IMR-90 (cell line): ENCODE data around the gene MGME1. TPM values are rescaled to one million over a fixed set of nuclear protein-coding genes. Genes with fewer than 3 reads are reported as not detected.

ENCODE experiments used
- ATAC-seq: fragments of 200-7000 bp; cut with Tn5 transposase; 2 replicates; pipeline ENCODE4 v1.9.1; 2020; ENCODE audit warnings: low read depth, mild to moderate bottlenecking, moderate library complexity
- BruUV-seq: library from RNA; stranded (reverse); fragments of 400-500 nt; replicated peaks from 2 replicates; lab custom pipeline; 2021; lab: Mats Ljungman, UMichigan
- CTCF ChIA-PET: fragments of 300-600 bp; formaldehyde crosslinking; extraction: SDS; loops from one replicate; lab custom pipeline; 2021; ENCODE audit warnings: antibody characterized with exemption; lab: Yijun Ruan, JAX
- POLR2A ChIA-PET: fragments of 300-600 bp; sonication (Branson Sonifier 250); formaldehyde crosslinking; loops from one replicate; lab custom pipeline; 2022; ENCODE audit warnings: antibody characterized with exemption; ENCODE audit not compliant: unreplicated experiment; lab: Charles Lee
- DNase-seq: peaks from one replicate; pipeline ENCODE4 v3.0.0; 2013
- H2AFZ ChIP-seq: replicated peaks from 2 replicates; pipeline ENCODE3; 2013; ENCODE audit warnings: low read length, mild to moderate bottlenecking; ENCODE audit not compliant: poor library complexity
- H2AK5ac ChIP-seq: 2 replicates; pipeline ENCODE4 v1.6.1; 2013; ENCODE audit warnings: low read depth, low read length, inconsistent platforms
- H2AK9ac ChIP-seq: replicated peaks from 2 replicates; pipeline ENCODE3; 2013; ENCODE audit warnings: mild to moderate bottlenecking, low read depth, low read length, moderate library complexity; ENCODE audit not compliant: poor library complexity
- H2BK120ac ChIP-seq: 2 replicates; pipeline ENCODE4 v1.6.1; 2013; ENCODE audit warnings: low read depth, low read length, inconsistent platforms
- H2BK15ac ChIP-seq: 3 replicates; pipeline ENCODE4 v1.6.1; 2013; ENCODE audit warnings: low read depth, low read length, inconsistent platforms
- H2BK20ac ChIP-seq: 2 replicates; pipeline ENCODE4 v1.6.1; 2013; ENCODE audit warnings: low read depth, mild to moderate bottlenecking, inconsistent platforms, low read length, moderate library complexity
- H2BK5ac ChIP-seq: 2 replicates; pipeline ENCODE4 v1.6.1; 2013; ENCODE audit warnings: mild to moderate bottlenecking, low read depth, low read length, inconsistent platforms; ENCODE audit not compliant: poor library complexity, severe bottlenecking
- H3K14ac ChIP-seq: replicated peaks from 2 replicates; pipeline ENCODE4 v1.6.1; 2013; ENCODE audit warnings: low read depth, low read length, inconsistent platforms
- H3K18ac ChIP-seq: 2 replicates; pipeline ENCODE4 v1.6.1; 2013; ENCODE audit warnings: low read depth, low read length, control low read depth
- H3K23ac ChIP-seq: 2 replicates; pipeline ENCODE4 v1.6.1; 2013; ENCODE audit warnings: low read depth, low read length, inconsistent platforms
- H3K27ac ChIP-seq: 2 replicates; pipeline ENCODE4 v1.5.1; 2013; ENCODE audit warnings: mild to moderate bottlenecking, control low read depth, low read length; ENCODE audit not compliant: insufficient read depth
- H3K27me3 ChIP-seq: 2 replicates; pipeline ENCODE4 v1.6.1; 2013; ENCODE audit warnings: low read length; ENCODE audit not compliant: control insufficient read depth, insufficient read depth
- H3K36me3 ChIP-seq: 2 replicates; pipeline ENCODE4 v1.6.1; 2013; ENCODE audit warnings: low read length, mixed read lengths; ENCODE audit not compliant: control insufficient read depth, insufficient read depth
- H3K4ac ChIP-seq: 2 replicates; pipeline ENCODE4 v1.6.1; 2013; ENCODE audit warnings: low read depth, low read length, inconsistent platforms
- H3K4me1 ChIP-seq: 2 replicates; pipeline ENCODE4 v1.6.1; 2013; ENCODE audit warnings: low read length, mixed read lengths; ENCODE audit not compliant: control insufficient read depth, insufficient read depth
- H3K4me2 ChIP-seq: 2 replicates; pipeline ENCODE4 v1.6.1; 2013; ENCODE audit warnings: low read depth, mild to moderate bottlenecking, control low read depth, low read length, moderate library complexity
- H3K4me3 ChIP-seq: 2 replicates; pipeline ENCODE4 v1.5.1; 2013; ENCODE audit warnings: low read depth, mild to moderate bottlenecking, control low read depth, low read length, moderate library complexity; ENCODE audit not compliant: insufficient read depth
- H3K56ac ChIP-seq: 2 replicates; pipeline ENCODE4 v1.6.1; 2013; ENCODE audit warnings: low read length, inconsistent platforms; ENCODE audit not compliant: insufficient read depth; ENCODE audit errors: extremely low read depth
- H3K79me1 ChIP-seq, 2 experiments: 2 replicates each; pipeline ENCODE4 v1.6.1; 2013; ENCODE audit warnings: low read length in 2 of 2, inconsistent platforms in 1 of 2, low read depth in 1 of 2
- H3K9ac ChIP-seq: 2 replicates; pipeline ENCODE4 v1.6.1; 2013; ENCODE audit warnings: low read depth, low read length, control low read depth
- H3K9me1 ChIP-seq: 2 replicates; pipeline ENCODE4 v1.6.1; 2013; ENCODE audit warnings: low read length, inconsistent platforms; ENCODE audit not compliant: insufficient read depth
- H3K9me3 ChIP-seq: 2 replicates; pipeline ENCODE4 v1.6.1; 2013; ENCODE audit warnings: low read length; ENCODE audit not compliant: control insufficient read depth, insufficient read depth
- H4K20me1 ChIP-seq: 2 replicates; pipeline ENCODE4 v1.6.1; 2013; ENCODE audit warnings: low read length, inconsistent platforms; ENCODE audit not compliant: insufficient read depth
- H4K5ac ChIP-seq: 2 replicates; pipeline ENCODE4 v1.6.1; 2013; ENCODE audit warnings: mild to moderate bottlenecking, low read depth, low read length, control low read depth
- H4K8ac ChIP-seq, 2 experiments: 2 replicates each; pipeline ENCODE4 v1.6.1; 2013; ENCODE audit warnings: low read depth in 2 of 2, low read length in 2 of 2, control low read depth in 1 of 2, inconsistent platforms in 1 of 2
- H4K91ac ChIP-seq: 2 replicates; pipeline ENCODE4 v1.6.1; 2013; ENCODE audit warnings: low read depth, low read length, inconsistent platforms; ENCODE audit not compliant: insufficient read depth
- CEBPB ChIP-seq: IDR thresholded peaks from 2 replicates; pipeline ENCODE4 v1.6.1; 2012; ENCODE audit warnings: low read depth, low read length, improper control_type of control experiment
- CHD1 ChIP-seq: IDR thresholded peaks from 2 replicates; pipeline ENCODE4 v1.6.1; 2012; ENCODE audit warnings: low read depth, low read length, improper control_type of control experiment
- MAFK ChIP-seq: IDR thresholded peaks from 2 replicates; pipeline ENCODE4 v1.6.1; 2012; ENCODE audit warnings: low read depth, low read length, improper control_type of control experiment
- MXI1 ChIP-seq: IDR thresholded peaks from 2 replicates; pipeline ENCODE4 v1.6.1; 2012; ENCODE audit warnings: low read depth, mild to moderate bottlenecking, low read length, moderate library complexity, borderline replicate concordance
- NFE2L2 ChIP-seq: fragments of 150-350 bp; IDR thresholded peaks from 2 replicates; pipeline ENCODE4 v1.6.1; 2016; ENCODE audit warnings: low read depth, mild to moderate bottlenecking, low read length
- POLR2A ChIP-seq: IDR thresholded peaks from 2 replicates; pipeline ENCODE4 v1.6.1; 2012; ENCODE audit warnings: mild to moderate bottlenecking, low read depth, low read length
- RAD21 ChIP-seq: IDR thresholded peaks from 2 replicates; pipeline ENCODE4 v1.6.1; 2012; ENCODE audit warnings: low read length, improper control_type of control experiment
- RFX5 ChIP-seq: IDR thresholded peaks from 2 replicates; pipeline ENCODE4 v1.8.0; 2012; ENCODE audit warnings: low read depth, mild to moderate bottlenecking, low read length, moderate library complexity
- WGBS, 2 experiments: methylation state at CpG; one replicate each; pipeline versions ENCODE4 v1.1.5 to v1.1.7; 2013; ENCODE audit warnings: missing lambda C conversion rate in 2 of 2; ENCODE audit not compliant: insufficient read length in 1 of 2; ENCODE audit errors: extremely low coverage in 2 of 2; 5-methylcytosine and 5-hydroxymethylcytosine counted together
- dilution Hi-C: fragments of 300-500 bp; cut with HindIII; formaldehyde crosslinking; loops from one replicate; pipeline ENCODE4 v1.14.3; 2018; ENCODE audit warnings: low sequenced_read_pairs; ENCODE audit not compliant: unreplicated experiment
- in situ Hi-C: fragments of 300-500 bp; cut with MboI; formaldehyde crosslinking; loops from 3 replicates; pipeline ENCODE4 v1.14.3; 2019; ENCODE audit warnings: low sequenced_read_pairs, inconsistent platforms, mixed read lengths
- intact Hi-C: fragments of 100-400 bp; cut with micrococcal nuclease; formaldehyde crosslinking; loops from 2 replicates; pipeline ENCODE4 v1.10.0; 2022
- polyA plus RNA-seq, 3 experiments: library from polyadenylated mRNA; depleted of rRNA; stranded (reverse); fragments of >200 nt; gene quantifications; 2 replicates each; pipeline ENCODE4 v1.2.3, GENCODE V29; 2012; ENCODE audit warnings: low replicate concordance in 1 of 3
- total RNA-seq: library from RNA; depleted of rRNA; stranded (reverse); fragments of >200 nt; gene quantifications from 2 replicates; pipeline ENCODE4 v1.2.3, GENCODE V29; 2012
- TF ChIP-seq, protein P1 (sequence below): fragments of 150-350 bp; IDR thresholded peaks from 2 replicates; pipeline ENCODE4 v1.6.1; 2017; ENCODE audit warnings: mild to moderate bottlenecking, antibody characterized with exemption, low read length, low read depth
- TF ChIP-seq, protein P2 (sequence below): fragments of 150-350 bp; IDR thresholded peaks from 2 replicates; pipeline ENCODE4 v1.6.1; 2016; ENCODE audit warnings: low read depth, mild to moderate bottlenecking, low read length, moderate library complexity, borderline replicate concordance

The MGME1 gene
- total and polyA plus RNA-seq, 2 of the 4 experiments (the other 2 are of a cell fraction), result 7.2 to 9.3 TPM

DNA sequence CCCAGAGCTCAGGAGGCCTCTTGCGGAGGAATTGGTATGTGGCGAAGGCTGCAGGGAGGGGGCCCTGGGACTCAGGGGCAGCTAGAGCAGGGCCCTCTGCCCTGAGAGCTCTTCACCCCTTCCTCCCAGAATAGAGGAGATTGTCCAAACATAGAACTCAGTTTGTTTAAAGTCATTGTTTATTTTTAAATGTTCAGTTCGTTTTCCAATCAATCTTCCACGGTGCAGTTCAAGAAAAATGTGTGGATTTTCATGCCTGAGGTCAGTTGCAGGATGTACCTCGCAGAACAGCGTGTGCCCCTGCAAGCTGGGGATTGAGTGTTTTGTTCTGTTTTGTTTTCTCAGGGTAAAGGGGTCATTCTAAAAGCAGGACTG lies 37.2 kb downstream of the MGME1 start:
- WGBS, 2 experiments, result no CpG with 5 or more reads among the region's 6 CpGs
- Histone ChIP-seq H3K4ac (no peak overlapping the region), H2AFZ (peak overlapping the region; percentile 21), H2AK5ac (peak overlapping the region; percentile 20; the same call in 1 of the 2 replicates), H4K5ac (no peak overlapping the region), H3K4me2 (no peak overlapping the region; the same call in 1 of the 2 replicates), H3K4me1 (peaks cover 15% of the 10 kb centered on the region; the same call in 1 of the 2 replicates), H2BK15ac (no peak overlapping the region), H3K79me1 (no peaks in the 10 kb centered on the region), H4K8ac (no peak overlapping the region), H3K9me1 (peaks cover 13% of the 10 kb centered on the region), H2AK9ac (no peak overlapping the region), H3K27me3 (no peaks in the 10 kb centered on the region), H3K18ac (no peak overlapping the region), H3K23ac (no peak overlapping the region), H3K56ac (no peak overlapping the region), H3K4me3 (no peak overlapping the region), H3K36me3 (no peaks in the 10 kb centered on the region), H3K9ac (no peak overlapping the region), H3K27ac (no peak overlapping the region), H3K9me3 (no peaks in the 10 kb centered on the region), H2BK20ac (no peak overlapping the region), H2BK5ac (no peak overlapping the region), H4K20me1 (no peaks in the 10 kb centered on the region), H4K91ac (no peak overlapping the region), H2BK120ac (no peak overlapping the region), H3K14ac (no peak overlapping the region)
- DNase-seq (no peak), ATAC-seq (peak; percentile 16)
- dilution Hi-C loops, result no loop called here
- TF ChIP-seq CEBPB, result no peak
- TF ChIP-seq RAD21, result no peak
- no peak for TF ChIP-seq NFE2L2
- TF ChIP-seq, protein P1, sequence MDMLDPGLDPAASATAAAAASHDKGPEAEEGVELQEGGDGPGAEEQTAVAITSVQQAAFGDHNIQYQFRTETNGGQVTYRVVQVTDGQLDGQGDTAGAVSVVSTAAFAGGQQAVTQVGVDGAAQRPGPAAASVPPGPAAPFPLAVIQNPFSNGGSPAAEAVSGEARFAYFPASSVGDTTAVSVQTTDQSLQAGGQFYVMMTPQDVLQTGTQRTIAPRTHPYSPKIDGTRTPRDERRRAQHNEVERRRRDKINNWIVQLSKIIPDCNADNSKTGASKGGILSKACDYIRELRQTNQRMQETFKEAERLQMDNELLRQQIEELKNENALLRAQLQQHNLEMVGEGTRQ, result no peak
- no peak for TF ChIP-seq POLR2A
- TF ChIP-seq MXI1, result no peak
- TF ChIP-seq, protein P2, sequence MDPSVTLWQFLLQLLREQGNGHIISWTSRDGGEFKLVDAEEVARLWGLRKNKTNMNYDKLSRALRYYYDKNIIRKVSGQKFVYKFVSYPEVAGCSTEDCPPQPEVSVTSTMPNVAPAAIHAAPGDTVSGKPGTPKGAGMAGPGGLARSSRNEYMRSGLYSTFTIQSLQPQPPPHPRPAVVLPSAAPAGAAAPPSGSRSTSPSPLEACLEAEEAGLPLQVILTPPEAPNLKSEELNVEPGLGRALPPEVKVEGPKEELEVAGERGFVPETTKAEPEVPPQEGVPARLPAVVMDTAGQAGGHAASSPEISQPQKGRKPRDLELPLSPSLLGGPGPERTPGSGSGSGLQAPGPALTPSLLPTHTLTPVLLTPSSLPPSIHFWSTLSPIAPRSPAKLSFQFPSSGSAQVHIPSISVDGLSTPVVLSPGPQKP, result no peak
- TF ChIP-seq CHD1, result no peak
- TF ChIP-seq RFX5, result no peak
- no peak for TF ChIP-seq MAFK
- intact Hi-C loops, result loop anchor here (5.0 kb wide), 1 partner anchor 271 kb away; no protein-coding TSS in a partner anchor
- POLR2A ChIA-PET, result no interaction called here
- CTCF ChIA-PET, result no interaction called here
- no TSS peak for BruUV-seq
- in situ Hi-C loops, result no loop called here
